Smooth muscle cell (in vitro differentiated cells): ENCODE measurements around the gene ZNF821. TPM values are rescaled to one million over a fixed set of nuclear protein-coding genes. Genes with fewer than 3 reads are reported as not detected.

ENCODE experiments used
- DNase-seq: peaks from one replicate; lab custom pipeline; 2025; ENCODE audit not compliant: unreplicated experiment; lab: John Stamatoyannopoulos, UW
- H2AFZ ChIP-seq: fragments of 200-600 bp; sonication (generic); 2 replicates; pipeline ENCODE4 v1.6.0; 2016; ENCODE audit warnings: antibody characterized with exemption, low read depth, mild to moderate bottlenecking
- H3F3A ChIP-seq: fragments of 200-600 bp; sonication (generic); 2 replicates; pipeline ENCODE4 v1.6.0; 2017; ENCODE audit warnings: antibody characterized with exemption, low read depth
- H3K27ac ChIP-seq: fragments of 200-600 bp; sonication (generic); 2 replicates; pipeline ENCODE4 v1.5.1; 2016; ENCODE audit warnings: low read depth, mild to moderate bottlenecking
- H3K27me3 ChIP-seq: fragments of 200-600 bp; sonication (generic); 2 replicates; pipeline ENCODE4 v1.6.1; 2016; ENCODE audit warnings: low read depth, mild to moderate bottlenecking
- H3K36me3 ChIP-seq: fragments of 200-600 bp; sonication (generic); 2 replicates; pipeline ENCODE4 v1.5.1; 2016; ENCODE audit warnings: low read depth
- H3K4me1 ChIP-seq: fragments of 200-600 bp; sonication (generic); 2 replicates; pipeline ENCODE4 v1.5.1; 2016; ENCODE audit warnings: low read depth
- H3K4me2 ChIP-seq: fragments of 200-600 bp; sonication (generic); 2 replicates; pipeline ENCODE4 v1.6.0; 2016; ENCODE audit warnings: mild to moderate bottlenecking
- H3K4me3 ChIP-seq: fragments of 200-600 bp; sonication (generic); 2 replicates; pipeline ENCODE4 v1.5.1; 2016; ENCODE audit warnings: mild to moderate bottlenecking
- H3K79me2 ChIP-seq: fragments of 200-600 bp; sonication (generic); 2 replicates; pipeline ENCODE4 v1.6.0; 2016; ENCODE audit warnings: low read depth, mild to moderate bottlenecking
- H3K9ac ChIP-seq: fragments of 200-600 bp; sonication (generic); 2 replicates; pipeline ENCODE4 v1.6.0; 2016; ENCODE audit warnings: low read depth
- H3K9me3 ChIP-seq: fragments of 200-600 bp; sonication (generic); replicated peaks from 2 replicates; pipeline ENCODE4 v1.5.1; 2016; ENCODE audit warnings: low read depth
- H4K20me1 ChIP-seq: fragments of 200-600 bp; sonication (generic); 2 replicates; pipeline ENCODE4 v1.6.0; 2016; ENCODE audit warnings: low read depth
- CTCF ChIP-seq: fragments of 200-600 bp; sonication (generic); IDR thresholded peaks from 2 replicates; pipeline ENCODE4 v1.5.1; 2017; ENCODE audit warnings: borderline replicate concordance, mild to moderate bottlenecking, antibody characterized with exemption; ENCODE audit not compliant: insufficient read depth, poor library complexity, severe bottlenecking
- WGBS: methylation state at CpG from one replicate; pipeline ENCODE4 v1.1.7; 2016; ENCODE audit warnings: low lambda C conversion rate; 5-methylcytosine and 5-hydroxymethylcytosine counted together
- polyA plus RNA-seq: library from polyadenylated mRNA; unstranded; fragments of >200 nt; fragmentation: Nextera tagmentation; extraction: Ambion mirVana; gene quantifications from 2 replicates; pipeline ENCODE4 v1.2.1, GENCODE V29; 2016
- total RNA-seq: library from RNA; depleted of rRNA; stranded (reverse); fragments of >200 nt; gene quantifications from 2 replicates; pipeline ENCODE4 v1.2.3, GENCODE V29; 2014

Gene ZNF821
- total and polyA plus RNA-seq, 2 experiments from 2014 or later = 12.0 to 17.5 TPM

DNA sequence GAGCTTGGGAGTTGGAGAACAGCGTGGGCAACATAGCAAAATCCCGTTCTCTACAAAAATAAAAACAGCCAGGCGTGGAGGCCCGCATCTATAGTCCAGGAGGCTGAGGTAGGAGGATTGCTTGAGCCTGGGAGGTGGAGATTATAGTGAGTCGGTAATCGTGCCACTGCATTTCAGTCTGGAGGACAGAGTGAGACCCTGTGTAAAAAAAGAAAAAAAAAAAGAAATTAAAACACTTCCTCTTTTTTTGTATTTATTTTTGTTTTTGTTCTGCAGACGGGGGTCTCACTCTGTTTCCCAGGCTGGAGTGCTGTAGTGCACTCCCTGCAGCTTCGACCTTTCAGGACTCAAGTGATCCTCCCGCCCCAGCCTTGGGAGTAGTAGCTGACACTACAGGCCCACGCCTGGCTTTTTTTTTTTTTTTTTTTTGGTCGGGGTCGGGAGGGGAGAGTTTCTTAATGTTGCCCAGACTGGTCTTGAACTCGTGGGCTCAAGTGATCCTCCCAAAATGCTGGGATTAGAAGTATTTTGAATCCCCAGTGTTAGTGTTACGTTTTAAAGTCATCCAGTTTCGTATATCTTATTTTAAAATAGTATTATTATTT lies 12.9 kb upstream of the ZNF821 start:
- 47% methylated on average over 15 of the region's 15 CpGs for WGBS
- no peak overlapping the region for H2AFZ ChIP-seq
- H3K9me3 ChIP-seq = no peaks in the 10 kb centered on the region
- no peak for DNase-seq
- H3K4me2 ChIP-seq = peak overlapping the region; percentile 88
- peaks cover 16% of the 10 kb centered on the region for H3K4me1 ChIP-seq
- H3K79me2 ChIP-seq = peaks cover 65% of the 10 kb centered on the region
- H4K20me1 ChIP-seq = peaks cover 60% of the 10 kb centered on the region
- peaks cover 9% of the 10 kb centered on the region for H3F3A ChIP-seq
- no peaks in the 10 kb centered on the region for H3K27me3 ChIP-seq
- peak overlapping the region; percentile 97 for H3K9ac ChIP-seq
- no peak for TF ChIP-seq CTCF
- H3K27ac ChIP-seq = peak overlapping the region; percentile 98
- H3K4me3 ChIP-seq = peak overlapping the region; percentile 88
- H3K36me3 ChIP-seq = no peaks in the 10 kb centered on the region

GRCh38 chr16:71895679-71896365 lies 11.8 kb upstream of the ZNF821 start:
- Histone ChIP-seq H3K9ac (peak overlapping the region; percentile 97), H2AFZ (no peak overlapping the region), H3K4me3 (peak overlapping the region; percentile 88), H3K27ac (peak overlapping the region; percentile 98), H4K20me1 (peaks cover 50% of the 10 kb centered on the region), H3K4me2 (peak overlapping the region; percentile 88), H3K36me3 (no peaks in the 10 kb centered on the region), H3F3A (peaks cover 17% of the 10 kb centered on the region), H3K79me2 (peaks cover 54% of the 10 kb centered on the region), H3K9me3 (no peaks in the 10 kb centered on the region), H3K27me3 (no peaks in the 10 kb centered on the region), H3K4me1 (peaks cover 16% of the 10 kb centered on the region)
- no peak for TF ChIP-seq CTCF
- no peak for DNase-seq
- WGBS = 1% methylated on average over 44 of the region's 44 CpGs

- no peaks in the 10 kb centered on the region for H3K36me3 ChIP-seq
- H2AFZ ChIP-seq = peak within 1 kb of the TSS; percentile 84
- no peaks in the 10 kb centered on the region for H3K9me3 ChIP-seq
- H3K79me2 ChIP-seq = peaks cover 47% of the 10 kb centered on the region
- peak within 1 kb of the TSS; percentile 95 for H3K4me2 ChIP-seq
- peaks cover 42% of the 10 kb centered on the region for H4K20me1 ChIP-seq
- H3K4me3 ChIP-seq = peak within 1 kb of the TSS; percentile 88
- peak within 1 kb of the TSS; percentile 98 for H3K27ac ChIP-seq
- peaks cover 17% of the 10 kb centered on the region for H3F3A ChIP-seq
- WGBS = 1% methylated on average over 65 of the region's 67 CpGs
- H3K9ac ChIP-seq = peak within 1 kb of the TSS; percentile 97
- no peak for TF ChIP-seq CTCF
- H3K27me3 ChIP-seq = no peaks in the 10 kb centered on the region
- H3K4me1 ChIP-seq = peaks cover 13% of the 10 kb centered on the region
- peak; percentile 93 for DNase-seq
These were observed 11.1 kb upstream of the ZNF821 start, which contains the start of gene IST1 for GRCh38 chr16:71894921-71895678. Gene IST1 (plus strand): TSS chr16:71895531. CDS start chr16:71915641, 20,110 bp downstream.
